Common myeloid progenitor, CD34-positive (primary cell): ENCODE data around the gene CABCOCO1.

Source experiments
- CTCF ChIA-PET: fragments of 350-600 bp; sonication (Branson Sonifier 250); formaldehyde crosslinking; loops from one replicate; lab custom pipeline; 2021; ENCODE audit warnings: antibody characterized with exemption; lab: Charles Lee
- POLR2A ChIA-PET: fragments of 350-600 bp; sonication (Branson Sonifier 250); formaldehyde crosslinking; loops from one replicate; lab custom pipeline; 2021; ENCODE audit warnings: antibody characterized with exemption; lab: Charles Lee
- DNase-seq, 3 donors: peaks; one replicate each; pipeline versions ENCODE4 v3.0.0 to v3.0.0-alpha.2; 2013
- H3K27ac ChIP-seq, 2 experiments: 1 replicate in 1 of 2; 2 replicates in 1 of 2; pipeline ENCODE4 v1.7.0; 2013; ENCODE audit warnings: inconsistent platforms in 2 of 2, low read length in 2 of 2, mild to moderate bottlenecking in 2 of 2, low read depth in 1 of 2, moderate library complexity in 1 of 2; ENCODE audit not compliant: severe bottlenecking in 2 of 2, insufficient read depth in 1 of 2, poor library complexity in 1 of 2
- H3K27me3 ChIP-seq, 5 experiments: replicated peaks in 2 of 5; 1 replicate in 3 of 5; 2 replicates in 2 of 5; pipeline versions ENCODE4 v1.6.1 to v1.7.0; 2013; ENCODE audit warnings: low read length in 4 of 5, mild to moderate bottlenecking in 2 of 5, moderate library complexity in 2 of 5, inconsistent platforms in 1 of 5; ENCODE audit not compliant: insufficient read depth in 5 of 5, control insufficient read depth in 4 of 5
- H3K36me3 ChIP-seq, 4 experiments: 1 replicate in 2 of 4; 2 replicates in 2 of 4; pipeline versions ENCODE4 v1.6.1 to v1.7.0; 2013; ENCODE audit warnings: low read length in 3 of 4, control low read depth in 1 of 4, mild to moderate bottlenecking in 1 of 4; ENCODE audit not compliant: control insufficient read depth in 4 of 4, insufficient read depth in 4 of 4
- H3K4me1 ChIP-seq, 4 experiments: 1 replicate in 3 of 4; 2 replicates in 1 of 4; pipeline versions ENCODE4 v1.6.1 to v1.7.1; 2013; ENCODE audit warnings: low read length in 3 of 4, mild to moderate bottlenecking in 3 of 4, control low read depth in 1 of 4, inconsistent platforms in 1 of 4, moderate library complexity in 1 of 4; ENCODE audit not compliant: control insufficient read depth in 4 of 4, insufficient read depth in 4 of 4; ENCODE audit errors: control extremely low read depth in 1 of 4
- H3K4me3 ChIP-seq, 7 experiments: 1 replicate in 4 of 7; 2 replicates in 3 of 7; pipeline versions ENCODE4 v1.5.1 to v1.7.0; 2013; ENCODE audit warnings: mild to moderate bottlenecking in 7 of 7, low read length in 6 of 7, moderate library complexity in 6 of 7, inconsistent platforms in 2 of 7, low read depth in 2 of 7, control low read depth in 1 of 7; ENCODE audit not compliant: insufficient read depth in 4 of 7, control insufficient read depth in 1 of 7; ENCODE audit errors: extremely low read depth in 1 of 7
- H3K9me3 ChIP-seq, 5 experiments: 1 replicate in 4 of 5; 2 replicates in 1 of 5; pipeline versions ENCODE4 v1.6.1 to v1.7.1; 2013; ENCODE audit warnings: low read length in 4 of 5, mild to moderate bottlenecking in 2 of 5, inconsistent platforms in 1 of 5, low read depth in 1 of 5, moderate library complexity in 1 of 5; ENCODE audit not compliant: control insufficient read depth in 4 of 5, insufficient read depth in 2 of 5; ENCODE audit errors: control extremely low read depth in 1 of 5
- WGBS: methylation state at CpG from one replicate; pipeline ENCODE4 v1.1.5; 2013; ENCODE audit not compliant: insufficient coverage; 5-methylcytosine and 5-hydroxymethylcytosine counted together

Gene CABCOCO1

DNA sequence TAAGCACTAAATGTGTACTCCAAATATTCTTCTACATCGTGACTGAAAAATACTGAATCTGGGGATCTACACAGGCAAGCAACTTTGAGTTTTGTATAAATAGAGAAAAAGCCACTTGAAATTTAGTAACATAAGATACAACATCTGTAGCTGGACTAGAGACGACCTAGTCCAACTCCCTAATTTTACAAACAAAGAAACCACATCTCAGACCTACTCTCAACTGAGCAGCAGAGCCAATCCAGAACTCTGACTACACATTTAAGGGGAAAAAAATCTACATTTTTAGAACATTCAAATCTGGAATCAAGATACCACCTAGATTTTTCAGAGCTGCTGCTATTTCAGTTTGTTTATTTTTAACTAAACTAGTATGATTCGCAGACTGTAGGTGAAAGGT, 88.9 kb downstream of the CABCOCO1 start:
- ChIA-PET CTCF (interaction anchor here (0.9 to 10.7 kb wide), 26 partner anchors 10 to 154 kb away, joined by 3 to 108 read pairs (median 6); partner anchors contain the start of gene ARID5B), POLR2A (interaction anchor here (1.8 to 2.2 kb wide), 3 partner anchors 14 to 67 kb away, joined by 6 to 19 read pairs (median 6); no protein-coding TSS in a partner anchor)
- Histone ChIP-seq H3K4me1 (peaks cover 30 to 77% (median 45%) of the 10 kb centered on the region in 4 experiments), H3K27me3 (no peaks in the 10 kb centered on the region), H3K4me3 (peak overlapping the region in 2 of 7 experiments; percentile 22 to 23), H3K9me3 (no peaks in the 10 kb centered on the region), H3K27ac (peak overlapping the region; percentile 62 to 69), H3K36me3 (no peaks in the 10 kb centered on the region)
- DNase-seq, result peak in 1 of 3 donors; percentile 37
- whole genome bisulfite sequencing, result no CpG with 5 or more reads among the region's 3 CpGs

DNA sequence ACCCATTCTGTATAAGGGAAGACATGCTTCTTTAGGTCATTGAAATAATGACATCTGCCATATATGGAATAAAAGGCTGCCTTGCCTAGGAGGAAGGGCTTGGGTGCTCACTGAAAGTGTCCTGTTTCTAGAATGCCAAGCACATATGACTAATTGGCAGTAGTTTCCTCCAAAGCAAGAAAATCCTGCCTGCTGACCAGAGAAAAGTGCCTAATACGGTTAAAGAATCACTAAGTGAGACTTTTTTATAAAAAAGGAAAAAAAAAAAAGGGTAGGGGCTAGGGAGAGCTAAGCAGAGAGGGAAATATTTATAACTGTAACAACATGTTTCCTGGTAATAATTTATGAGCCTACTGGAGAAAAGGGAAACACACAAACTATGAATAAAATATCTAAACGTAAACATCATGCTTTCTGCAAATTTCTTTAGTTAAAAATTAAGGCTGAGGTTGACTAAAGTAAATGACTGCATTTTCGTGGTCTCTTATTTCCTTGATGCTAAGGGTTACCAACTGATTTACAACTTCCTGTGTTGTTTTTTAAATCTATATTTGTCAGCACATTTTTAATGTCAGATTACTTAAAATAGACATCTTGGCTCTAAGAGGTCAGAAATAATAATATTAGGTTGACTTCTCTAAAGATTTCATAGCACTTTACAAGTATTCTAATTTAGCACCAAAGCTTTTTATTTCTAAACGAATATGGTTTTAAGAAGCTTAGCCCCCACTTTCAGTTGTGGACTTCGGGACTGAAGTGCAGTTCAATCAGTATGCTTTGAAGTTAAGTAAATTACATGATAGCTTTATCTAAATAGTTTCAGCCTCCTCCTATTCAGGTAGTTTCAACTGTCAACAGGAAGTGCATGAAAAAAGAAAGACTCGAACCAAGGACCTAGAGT, 89.6 kb downstream of the CABCOCO1 start:
- Histone ChIP-seq H3K4me3 (peak overlapping the region in 4 of 7 experiments; percentile 8 to 39 (median 30)), H3K27ac (peak overlapping the region; percentile 62 to 69), H3K4me1 (peaks cover 28 to 76% (median 50%) of the 10 kb centered on the region in 4 experiments), H3K9me3 (no peaks in the 10 kb centered on the region), H3K27me3 (no peaks in the 10 kb centered on the region), H3K36me3 (no peaks in the 10 kb centered on the region)
- no CpG with 5 or more reads among the region's 6 CpGs for WGBS
- peak; percentile 59 to 91 (median 83) for DNase-seq
- ChIA-PET CTCF (interaction anchor here (1.0 to 10.7 kb wide), 19 partner anchors 10 to 148 kb away, joined by 3 to 108 read pairs (median 9); partner anchors contain the start of gene ARID5B), POLR2A (interaction anchor here (0.6 to 2.2 kb wide), 4 partner anchors 13 to 28 kb away, joined by 3 to 19 read pairs (median 8); no protein-coding TSS in a partner anchor)

DNA sequence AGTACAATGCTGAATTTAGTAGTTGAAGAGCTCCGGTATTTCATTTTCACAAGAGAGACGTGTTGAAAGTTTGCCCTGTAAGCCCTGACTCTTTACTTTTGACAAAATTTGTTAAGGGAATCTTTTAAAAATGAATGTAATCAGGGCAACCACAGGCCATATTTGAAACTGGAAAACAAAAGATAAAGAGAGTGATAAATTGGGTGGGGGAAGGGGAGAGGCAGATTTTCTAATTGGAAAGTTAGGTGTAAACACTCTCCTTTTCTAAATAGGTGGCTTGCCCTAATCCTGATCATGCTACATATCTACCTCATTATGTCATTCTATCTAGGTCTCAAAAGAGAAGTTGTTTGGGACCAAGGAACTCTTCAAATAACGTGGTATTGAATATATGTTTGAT, 90.7 kb downstream of the CABCOCO1 start:
- H3K27me3 ChIP-seq, result no peaks in the 10 kb centered on the region
- peak overlapping the region in 1 of 2 experiments; percentile 69 for H3K27ac ChIP-seq
- H3K9me3 ChIP-seq, result no peaks in the 10 kb centered on the region
- DNase-seq, result no peak
- CTCF ChIA-PET, result interaction anchor here (1.0 to 10.7 kb wide), 6 partner anchors 11 to 81 kb away, joined by 3 to 108 read pairs (median 28); no protein-coding TSS in a partner anchor
- 75% methylated on average over 2 of the region's 3 CpGs for WGBS
- H3K4me1 ChIP-seq, result peaks cover 37 to 79% (median 56%) of the 10 kb centered on the region in 4 experiments
- POLR2A ChIA-PET, result interaction anchor here (0.9 to 1.3 kb wide), 2 partner anchors 12 to 144 kb away, joined by 5 to 9 read pairs; no protein-coding TSS in a partner anchor
- H3K36me3 ChIP-seq, result no peaks in the 10 kb centered on the region
- H3K4me3 ChIP-seq, result no peak overlapping the region

DNA sequence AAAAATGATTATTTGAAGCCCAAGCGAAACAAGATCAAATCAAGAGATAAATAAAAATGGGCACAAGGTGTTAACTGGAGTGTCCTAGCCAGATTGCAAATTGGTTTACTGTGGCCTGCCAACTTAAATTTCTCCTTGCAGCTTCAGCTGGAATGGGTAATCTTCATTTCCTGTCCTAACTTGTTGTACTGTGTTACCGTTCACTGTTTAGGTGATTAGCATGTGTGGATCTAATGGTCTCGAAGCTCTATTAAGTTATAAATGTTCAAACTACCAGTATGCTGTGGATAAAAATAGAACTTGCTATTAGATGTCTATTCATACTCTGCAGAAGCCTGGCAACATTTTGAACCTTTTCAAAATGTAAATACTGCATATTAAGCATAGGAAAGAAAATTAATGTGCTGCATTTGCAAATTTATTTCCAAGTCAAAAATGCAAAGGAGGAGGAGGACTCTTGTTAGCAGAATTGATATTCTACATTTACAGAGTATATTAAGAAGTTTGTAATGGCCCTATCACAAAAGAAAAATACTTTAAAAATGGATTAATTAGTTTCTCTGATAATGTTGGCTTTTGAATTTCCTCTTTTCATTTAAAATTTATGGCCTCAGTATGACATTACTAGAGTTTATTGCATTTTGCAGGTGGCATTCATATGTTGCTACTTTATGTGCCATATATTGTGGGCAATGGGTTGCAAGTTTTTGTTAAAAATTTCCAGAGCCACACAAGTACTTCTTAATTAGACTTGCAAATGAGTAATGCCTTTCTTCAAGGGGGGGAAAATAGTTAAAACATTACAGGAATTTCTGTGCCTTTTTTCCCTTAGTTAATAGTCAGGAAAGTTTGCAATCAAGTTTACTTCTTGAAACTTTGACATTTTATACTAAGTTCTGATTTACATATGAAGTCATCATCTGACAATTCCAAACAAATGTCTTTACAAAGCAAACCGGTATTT, 92.1 kb downstream of the CABCOCO1 start:
- ChIA-PET POLR2A (no interaction called here), CTCF (interaction anchor here (0.8 kb wide), 1 partner anchor 63 kb away, joined by 3 read pairs; no protein-coding TSS in a partner anchor)
- H3K4me1 ChIP-seq, result peaks cover 37 to 86% (median 55%) of the 10 kb centered on the region in 4 experiments
- 100% methylated on average over 1 of the region's 4 CpGs for WGBS
- no peaks in the 10 kb centered on the region for H3K36me3 ChIP-seq
- DNase-seq, result peak in 2 of 3 donors; percentile 55 to 73
- no peaks in the 10 kb centered on the region for H3K27me3 ChIP-seq
- H3K27ac ChIP-seq, result no peak overlapping the region
- no peaks in the 10 kb centered on the region for H3K9me3 ChIP-seq
- no peak overlapping the region for H3K4me3 ChIP-seq

DNA sequence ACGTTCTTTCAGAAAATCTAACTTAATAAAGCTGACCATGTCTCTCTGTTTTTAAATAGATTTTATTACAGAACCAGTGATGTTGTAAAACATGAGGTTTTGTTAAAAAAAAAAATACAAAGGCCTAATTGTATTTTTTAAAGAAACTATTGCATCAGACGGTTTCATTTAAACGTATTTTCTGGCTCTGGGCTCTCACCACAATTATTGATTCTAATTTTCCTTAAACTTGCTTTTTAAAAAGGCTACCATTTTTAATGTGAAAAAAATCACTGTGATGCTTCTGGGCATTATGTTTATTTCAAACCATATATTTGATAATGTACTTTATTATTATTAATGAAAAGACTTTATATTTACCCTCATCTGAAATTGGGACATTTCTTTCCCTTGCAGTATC, 94.3 kb downstream of the CABCOCO1 start:
- Histone ChIP-seq H3K4me1 (peaks cover 28 to 82% (median 43%) of the 10 kb centered on the region in 4 experiments), H3K9me3 (peaks cover 0 to 3% (median 0%) of the 10 kb centered on the region in 5 experiments), H3K36me3 (no peaks in the 10 kb centered on the region), H3K4me3 (no peak overlapping the region), H3K27me3 (no peaks in the 10 kb centered on the region), H3K27ac (no peak overlapping the region)
- POLR2A ChIA-PET, result interaction anchor here (0.9 kb wide), 1 partner anchor 9 kb away, joined by 6 read pairs; no protein-coding TSS in a partner anchor
- CTCF ChIA-PET, result interaction anchor here (0.8 to 1.8 kb wide), 8 partner anchors 9 to 144 kb away, joined by 3 to 5 read pairs (median 4); partner anchors contain the start of gene ARID5B
- DNase-seq, result no peak
- 100% methylated on average over 2 of the region's 3 CpGs for WGBS
